Stimulated activated CD4-positive, alpha-beta T cell treated with anti-CD3 and anti-CD28 coated beads, TNF-alpha, amount 100 ng/mL, for 48 hours (primary cell): Measurements from ENCODE around the gene TCOF1.

Experiments used
- DNase-seq, 3 donors: peaks; one replicate each; pipeline ENCODE4 v3.0.0-alpha.2; 2020; ENCODE audit warnings: low read depth in 3 of 3

The TCOF1 gene

DNA sequence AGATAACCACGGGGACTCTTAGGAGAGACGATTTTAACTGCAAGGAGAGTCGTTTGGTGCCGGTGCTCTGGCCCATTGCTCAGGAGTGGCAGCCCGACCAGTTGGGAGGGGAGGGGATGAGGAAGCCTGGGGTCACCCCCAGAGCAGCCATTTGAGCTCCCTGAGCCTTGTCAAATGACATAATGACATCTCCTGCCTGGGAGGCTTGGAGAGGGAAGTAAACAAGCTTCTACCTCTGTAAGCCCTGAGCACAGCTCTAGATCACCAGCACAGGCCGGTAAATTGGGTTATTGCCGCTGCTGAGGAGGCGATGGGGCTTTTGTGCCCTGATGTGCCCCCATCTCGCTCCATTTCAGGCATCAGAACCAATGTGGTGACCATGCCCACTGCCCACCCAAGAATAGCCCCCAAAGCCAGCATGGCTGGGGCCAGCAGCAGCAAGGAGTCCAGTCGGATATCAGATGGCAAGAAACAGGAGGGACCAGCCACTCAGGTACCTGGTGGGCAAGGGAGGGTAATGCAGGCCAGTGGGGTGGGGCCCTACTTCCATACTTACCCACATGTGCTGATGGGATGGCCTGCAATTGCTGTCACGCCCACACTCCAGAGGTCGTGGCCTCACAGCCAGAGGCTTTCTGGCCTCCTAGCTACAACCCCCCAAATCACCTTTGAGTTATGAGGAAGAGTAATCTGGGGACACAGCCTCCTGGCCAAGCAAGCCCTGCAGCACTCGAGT lies 32.2 kb downstream of the TCOF1 start:
- no peak for DNase-seq

DNA sequence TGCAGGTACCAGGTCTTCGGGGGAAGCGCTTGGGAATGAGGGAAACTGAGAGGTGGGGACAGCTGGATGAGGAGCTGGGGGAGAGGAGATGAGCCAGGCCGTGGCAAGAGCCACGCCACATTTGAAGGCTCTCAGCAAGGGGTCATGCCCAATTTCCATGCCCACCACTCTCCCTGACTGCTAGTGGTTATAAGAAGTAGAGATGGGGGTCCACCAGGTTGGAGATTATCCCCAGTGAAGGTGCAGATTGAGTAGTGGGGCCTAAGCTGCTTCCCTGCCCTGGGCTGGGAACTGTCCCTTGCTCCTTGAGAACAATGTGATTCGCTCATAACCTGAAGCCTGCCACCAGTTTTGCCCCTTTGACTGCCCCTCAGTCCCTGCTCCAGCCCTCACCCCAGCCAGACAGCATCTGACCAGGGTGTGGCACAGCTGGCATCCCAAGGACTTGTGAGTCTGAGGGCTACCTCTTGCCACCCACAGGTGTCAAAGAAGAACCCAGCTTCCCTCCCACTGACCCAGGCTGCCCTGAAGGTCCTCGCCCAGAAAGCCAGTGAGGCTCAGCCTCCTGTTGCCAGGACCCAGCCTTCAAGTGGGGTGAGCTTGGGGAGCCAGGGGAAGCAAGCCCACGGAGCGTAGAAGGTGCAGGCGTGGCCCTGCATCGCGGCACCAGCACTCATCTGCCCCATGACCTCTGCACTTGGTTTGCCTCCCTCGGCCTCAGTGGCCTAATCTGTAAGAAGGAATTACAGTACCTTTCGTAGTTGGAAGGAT lies 33.8 kb downstream of the TCOF1 start:
- no peak for DNase-seq

DNA sequence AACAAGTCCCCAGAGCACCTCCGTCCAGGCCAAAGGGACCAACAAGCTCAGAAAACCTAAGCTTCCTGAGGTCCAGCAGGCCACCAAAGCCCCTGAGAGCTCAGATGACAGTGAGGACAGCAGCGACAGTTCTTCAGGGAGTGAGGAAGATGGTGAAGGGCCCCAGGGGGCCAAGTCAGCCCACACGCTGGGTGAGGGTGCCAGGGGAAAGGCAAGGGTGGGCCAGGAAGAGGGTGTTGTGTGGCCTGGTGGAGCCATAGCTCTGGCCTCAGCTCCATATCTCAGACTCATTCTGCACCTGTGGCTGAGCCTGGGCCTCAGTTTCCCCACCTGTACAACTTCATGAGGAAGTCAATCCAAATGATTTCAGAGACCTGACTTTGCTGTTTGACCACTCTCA lies 34.5 kb downstream of the TCOF1 start:
- DNase-seq = no peak

DNA sequence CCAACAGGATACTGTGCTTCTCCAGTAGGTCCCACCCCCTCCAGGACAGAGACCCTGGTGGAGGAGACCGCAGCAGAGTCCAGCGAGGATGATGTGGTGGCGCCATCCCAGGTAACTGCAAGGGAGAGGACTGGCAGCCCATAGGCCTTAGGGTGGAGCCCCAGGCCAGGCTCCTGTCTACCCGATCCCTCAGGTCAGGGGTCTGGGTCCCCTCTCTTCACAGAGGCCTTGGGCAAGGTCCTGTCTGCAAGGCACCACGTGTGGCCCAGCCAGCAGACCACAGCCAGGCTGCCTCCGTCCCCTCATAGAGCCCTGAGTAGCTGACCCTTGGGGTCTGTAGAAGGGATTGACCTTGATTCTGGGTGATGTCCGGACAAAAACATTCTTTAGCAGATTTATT lies 35.2 kb downstream of the TCOF1 start:
- no peak for DNase-seq

DNA sequence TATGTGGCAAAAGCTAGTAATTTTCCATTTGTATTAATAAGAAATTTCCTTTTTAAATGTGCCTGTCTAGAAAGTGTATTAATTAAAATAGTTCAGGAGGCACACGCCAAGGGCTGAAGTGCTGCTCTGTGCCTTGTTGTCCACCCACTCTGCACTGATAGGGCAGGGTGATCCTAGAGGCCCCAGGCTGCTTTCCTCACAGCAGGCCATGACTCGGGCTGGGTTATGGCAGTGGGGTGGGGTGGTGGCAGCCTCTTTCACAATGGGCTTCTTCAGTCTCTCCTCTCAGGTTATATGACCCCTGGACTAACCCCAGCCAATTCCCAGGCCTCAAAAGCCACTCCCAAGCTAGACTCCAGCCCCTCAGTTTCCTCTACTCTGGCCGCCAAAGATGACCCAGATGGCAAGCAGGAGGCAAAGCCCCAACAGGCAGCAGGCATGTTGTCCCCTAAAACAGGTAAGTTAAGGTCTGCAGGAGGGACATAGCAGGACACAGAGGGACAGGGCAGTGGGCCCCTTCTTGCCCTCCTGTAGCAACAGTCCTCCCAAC lies 35.7 kb downstream of the TCOF1 start:
- no peak for DNase-seq

DNA sequence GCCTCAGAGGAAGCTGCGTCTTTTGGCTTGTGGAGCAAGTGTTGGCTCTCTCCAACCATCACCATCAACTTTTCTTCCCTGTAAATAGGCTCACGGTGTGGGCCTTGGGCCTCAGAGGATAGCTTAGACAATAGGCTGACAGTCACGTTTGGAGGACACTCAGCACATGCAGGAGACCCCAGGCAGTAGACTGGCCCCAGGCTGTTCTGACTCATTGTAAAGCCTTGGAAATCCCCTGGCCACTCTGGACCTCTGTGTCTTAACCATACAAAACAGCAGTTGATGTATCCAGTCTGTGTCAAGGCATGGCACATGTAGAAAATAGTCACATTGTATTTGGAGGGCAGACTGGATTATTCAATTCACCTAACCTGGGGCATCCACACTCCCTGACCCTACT lies 36.6 kb downstream of the TCOF1 start:
- DNase-seq = no peak

DNA sequence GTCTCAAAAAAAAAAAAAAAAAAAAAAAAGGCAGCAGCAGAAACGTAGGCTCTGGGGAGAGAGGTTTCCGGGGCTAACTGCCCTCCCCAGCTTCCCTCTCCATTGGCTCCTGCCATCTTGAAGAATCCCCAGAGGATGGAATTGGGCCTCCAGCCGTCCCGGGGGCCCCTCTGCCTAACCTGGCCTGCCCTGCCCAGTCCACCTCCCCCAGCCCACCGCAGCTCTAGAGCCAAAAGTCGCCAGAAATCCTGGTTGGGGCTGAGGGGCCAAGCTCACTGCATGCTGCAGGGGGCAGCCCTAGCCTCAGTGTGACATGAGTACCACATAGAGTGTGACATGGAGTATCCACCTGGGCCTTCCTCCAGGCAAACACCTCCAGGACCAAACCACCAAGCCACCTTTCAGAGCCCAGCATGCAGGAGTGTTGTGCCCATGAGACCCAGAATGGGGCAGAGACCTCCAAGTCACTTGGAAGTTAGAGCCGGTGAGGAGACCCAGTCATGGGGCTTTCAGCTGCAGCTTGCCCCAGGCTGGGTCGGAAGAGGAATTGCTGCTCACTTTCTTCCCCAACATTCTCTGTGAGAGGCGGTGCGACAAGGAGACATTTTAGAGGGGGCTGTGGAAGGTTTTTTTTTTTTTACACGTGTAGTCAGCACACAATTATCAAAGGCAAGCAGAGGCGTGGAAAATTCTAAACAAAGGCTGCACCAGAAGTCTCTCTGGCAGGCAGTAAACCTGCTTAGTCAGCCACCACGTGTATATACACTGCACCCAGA lies 37.6 kb downstream of the TCOF1 start:
- no peak for DNase-seq

DNA sequence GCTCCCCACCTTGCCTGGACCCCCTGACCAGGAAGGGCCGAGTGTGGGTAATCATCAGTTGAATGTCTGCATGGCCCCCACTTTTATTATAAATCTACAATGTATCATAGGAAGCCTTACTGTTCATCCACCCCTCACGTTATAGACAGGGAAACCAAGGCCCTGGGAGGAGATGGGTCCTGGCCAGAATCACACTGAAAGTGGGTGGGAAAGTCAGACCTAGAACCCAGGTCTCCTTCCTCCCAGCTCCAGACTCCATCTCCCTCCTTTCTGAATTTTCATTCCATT lies 38.1 kb downstream of the TCOF1 start:
- no peak for DNase-seq

DNA sequence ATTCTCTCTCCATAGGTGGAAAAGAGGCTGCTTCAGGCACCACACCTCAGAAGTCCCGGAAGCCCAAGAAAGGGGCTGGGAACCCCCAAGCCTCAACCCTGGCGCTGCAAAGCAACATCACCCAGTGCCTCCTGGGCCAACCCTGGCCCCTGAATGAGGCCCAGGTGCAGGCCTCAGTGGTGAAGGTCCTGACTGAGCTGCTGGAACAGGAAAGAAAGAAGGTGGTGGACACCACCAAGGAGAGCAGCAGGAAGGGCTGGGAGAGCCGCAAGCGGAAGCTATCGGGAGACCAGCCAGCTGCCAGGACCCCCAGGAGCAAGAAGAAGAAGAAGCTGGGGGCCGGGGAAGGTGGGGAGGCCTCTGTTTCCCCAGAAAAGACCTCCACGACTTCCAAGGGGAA lies 38.8 kb downstream of the TCOF1 start:
- DNase-seq = no peak

DNA sequence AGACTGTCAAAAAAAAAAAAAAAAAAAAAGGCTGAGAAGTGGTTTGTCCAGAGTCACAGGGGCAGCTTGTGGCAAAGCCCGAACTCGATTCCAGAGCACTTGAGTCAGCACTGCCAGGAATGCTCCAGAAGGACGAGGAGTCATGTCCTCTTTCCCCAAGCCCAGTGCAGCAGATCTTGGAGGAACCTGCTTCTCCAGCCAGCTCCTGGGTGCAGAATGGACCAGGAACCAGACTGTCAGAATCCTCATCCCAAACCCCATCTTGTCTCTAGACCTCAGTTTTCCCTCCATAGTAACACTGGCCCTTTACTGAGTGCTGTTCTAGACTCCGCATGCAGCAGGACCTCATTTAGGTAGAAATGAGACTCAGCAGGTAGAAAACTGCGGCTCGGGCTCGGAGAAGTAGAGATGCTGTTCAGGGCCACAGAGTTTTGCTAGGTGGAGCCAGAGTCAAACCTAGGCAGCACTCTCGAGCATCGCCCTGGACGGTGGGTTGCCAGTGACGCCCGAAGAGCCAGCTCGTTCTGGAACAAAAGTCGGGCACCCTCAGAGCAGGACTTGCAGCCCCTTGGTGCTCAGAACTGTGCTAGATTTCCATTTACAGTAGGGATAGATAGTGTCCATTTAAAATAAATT lies 39.8 kb downstream of the TCOF1 start:
- no peak for DNase-seq

DNA sequence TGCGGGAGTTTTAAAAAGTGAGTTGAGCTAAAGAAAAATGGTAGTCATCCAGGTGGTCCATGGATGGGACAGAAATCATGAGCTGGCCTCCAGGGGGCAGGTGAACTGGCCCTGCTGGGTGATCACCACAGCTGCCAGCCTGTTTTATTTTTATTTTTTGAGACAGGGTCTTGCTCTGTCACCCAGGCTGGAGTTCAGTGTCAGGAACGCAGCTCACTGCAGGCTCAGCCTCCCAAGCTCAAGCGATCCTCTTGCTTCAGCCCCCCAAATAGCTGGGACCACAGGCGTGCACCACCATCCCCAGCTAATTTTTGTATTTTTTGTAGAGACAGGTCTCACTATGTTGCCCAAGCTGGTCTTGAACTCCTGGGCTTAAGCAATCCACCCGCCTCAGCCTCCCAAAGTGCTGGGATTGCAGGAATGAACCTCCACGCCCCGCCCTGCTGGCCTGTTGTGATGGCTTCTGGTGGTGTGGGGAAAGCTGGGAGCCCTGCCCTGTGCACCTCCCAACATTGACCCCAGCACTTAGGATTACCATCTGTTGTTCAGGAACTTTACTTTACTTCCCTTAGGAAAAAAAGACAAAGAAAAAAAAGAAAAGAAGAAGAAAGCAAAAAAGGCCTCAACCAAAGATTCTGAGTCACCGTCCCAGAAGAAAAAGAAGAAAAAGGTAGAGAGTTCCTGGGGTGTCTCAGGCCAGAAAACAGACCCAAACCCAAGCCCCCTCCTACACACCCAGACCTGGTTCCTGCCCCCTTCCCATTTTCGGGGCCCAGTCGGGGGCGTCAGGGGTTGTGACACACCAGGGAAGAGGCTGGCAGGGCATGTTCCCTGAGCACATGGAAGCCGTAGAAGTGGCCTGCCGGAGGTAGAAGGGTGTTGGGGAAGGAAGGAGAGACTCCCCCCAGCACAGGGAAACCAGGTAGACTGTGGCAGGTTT lies 40.6 kb downstream of the TCOF1 start:
- DNase-seq = no peak

DNA sequence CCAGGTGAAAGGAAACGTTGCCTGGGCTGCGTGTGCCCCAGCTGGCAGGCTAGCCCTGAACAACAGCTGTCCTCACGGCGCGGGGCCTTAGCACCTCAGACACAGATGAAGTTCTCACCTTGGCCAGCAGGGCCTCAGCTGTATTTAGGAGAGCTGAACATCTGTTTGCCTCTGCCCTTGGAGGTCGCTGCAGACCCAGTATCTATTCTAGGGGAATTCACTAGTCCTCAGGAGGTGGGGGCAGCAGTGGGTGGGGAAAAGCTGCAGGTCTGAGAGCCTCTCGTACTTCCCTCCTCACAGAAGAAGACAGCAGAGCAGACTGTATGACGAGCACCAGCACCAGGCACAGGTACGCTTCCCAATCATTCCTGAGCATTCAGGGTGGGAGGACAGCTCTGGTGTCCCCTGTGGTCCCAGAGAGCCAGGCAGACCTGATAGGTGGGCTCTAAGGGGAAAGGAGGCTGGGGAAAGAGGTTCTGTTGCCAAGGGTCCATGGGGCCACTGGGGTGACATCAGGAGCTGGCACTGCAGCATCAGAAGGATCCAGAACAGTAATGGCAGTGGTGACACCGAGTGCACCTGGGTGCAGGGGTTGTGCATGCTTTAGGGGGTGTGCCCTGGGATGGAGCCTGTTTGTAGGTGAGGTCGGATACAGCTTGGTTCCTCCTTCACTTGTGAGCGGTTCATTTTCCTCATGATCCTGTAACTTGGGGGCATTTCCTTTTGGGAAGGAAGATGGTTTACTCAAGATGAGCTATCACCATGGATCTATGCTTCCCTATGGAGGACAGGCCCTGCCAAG lies 41.4 kb downstream of the TCOF1 start:
- no peak for DNase-seq

DNA sequence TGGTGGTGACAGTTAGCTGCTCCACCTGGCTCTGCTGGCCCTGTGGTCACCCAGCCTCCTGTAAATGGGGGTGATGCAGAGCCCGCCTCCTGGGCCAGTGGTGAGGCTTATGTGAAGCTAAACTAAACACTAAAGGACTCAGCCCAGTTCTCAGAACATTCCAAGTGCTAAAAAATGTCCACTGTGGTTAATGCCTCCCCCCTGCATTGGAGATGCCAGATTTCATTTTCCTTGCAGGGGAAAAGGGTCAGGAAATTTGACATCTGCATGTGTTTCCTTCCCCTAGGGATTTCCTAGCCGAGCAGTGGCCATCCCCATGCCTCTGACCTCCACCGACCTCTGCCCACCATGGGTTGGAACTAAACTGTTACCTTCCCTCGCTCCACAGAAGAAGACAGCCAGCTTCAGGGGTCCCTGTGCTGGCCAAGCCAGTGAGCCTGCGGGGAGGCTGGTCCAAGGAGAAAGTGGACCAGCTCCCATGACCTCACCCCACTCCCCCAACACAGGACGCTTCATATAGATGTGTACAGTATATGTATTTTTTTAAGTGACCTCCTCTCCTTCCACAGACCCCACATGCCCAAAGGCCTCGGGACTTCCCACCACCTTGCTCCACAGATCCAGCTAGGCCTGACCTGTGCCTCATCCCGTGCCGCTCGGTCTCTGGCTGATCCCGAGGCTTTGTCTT lies 42.2 kb downstream of the TCOF1 start:
- DNase-seq = no peak

DNA sequence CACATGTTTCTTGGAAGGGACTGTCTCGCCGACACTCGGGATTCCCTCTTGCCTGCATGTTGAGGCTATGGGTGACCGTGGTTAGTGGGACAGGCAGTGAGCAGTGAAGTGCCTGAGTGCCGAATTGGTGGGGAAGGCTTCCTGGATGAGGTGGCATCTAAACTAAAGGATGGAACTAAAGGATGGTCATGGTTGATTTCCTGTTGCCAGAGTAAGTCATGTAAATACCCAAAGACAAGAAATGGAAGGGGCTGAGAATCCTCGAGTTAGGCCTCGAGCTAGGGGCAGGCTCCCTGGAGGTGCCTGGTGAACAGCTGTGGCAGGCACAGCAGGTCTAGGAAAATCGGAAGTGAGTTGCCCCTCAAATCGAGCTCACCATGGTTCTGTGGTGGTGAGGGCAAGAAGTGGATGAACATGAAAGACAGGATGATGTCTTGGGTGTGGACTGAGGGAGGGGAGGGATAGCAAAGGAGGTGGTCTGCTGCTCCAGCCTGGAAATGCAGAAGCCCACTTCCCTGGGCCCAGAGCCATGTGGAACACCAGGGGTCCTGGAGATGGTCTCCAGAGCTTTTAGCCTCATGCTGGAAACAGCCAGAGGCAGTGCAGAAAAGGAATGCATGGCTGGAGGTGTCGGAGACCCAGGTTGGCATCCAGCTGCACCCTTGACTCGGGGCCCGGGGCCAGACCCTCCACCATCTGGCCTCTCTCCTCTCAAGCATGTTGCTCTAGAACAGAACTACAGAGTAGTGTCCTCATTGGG lies 43.0 kb downstream of the TCOF1 start:
- DNase-seq = no peak

DNA sequence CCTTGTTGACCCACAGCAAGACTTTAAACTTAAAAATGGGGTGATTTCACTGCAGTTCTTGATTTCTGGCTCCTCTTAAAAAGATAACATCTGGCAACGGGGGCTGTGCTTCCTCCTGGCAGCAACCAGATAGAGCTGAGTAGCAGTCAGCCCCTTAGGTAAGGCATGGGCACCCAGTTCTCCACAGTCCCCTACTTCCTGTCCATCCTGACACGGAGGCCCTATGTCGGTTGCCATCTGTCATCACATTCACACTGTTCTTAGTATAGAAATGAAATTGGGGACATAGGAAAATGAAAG lies 43.5 kb downstream of the TCOF1 start:
- DNase-seq = no peak

DNA sequence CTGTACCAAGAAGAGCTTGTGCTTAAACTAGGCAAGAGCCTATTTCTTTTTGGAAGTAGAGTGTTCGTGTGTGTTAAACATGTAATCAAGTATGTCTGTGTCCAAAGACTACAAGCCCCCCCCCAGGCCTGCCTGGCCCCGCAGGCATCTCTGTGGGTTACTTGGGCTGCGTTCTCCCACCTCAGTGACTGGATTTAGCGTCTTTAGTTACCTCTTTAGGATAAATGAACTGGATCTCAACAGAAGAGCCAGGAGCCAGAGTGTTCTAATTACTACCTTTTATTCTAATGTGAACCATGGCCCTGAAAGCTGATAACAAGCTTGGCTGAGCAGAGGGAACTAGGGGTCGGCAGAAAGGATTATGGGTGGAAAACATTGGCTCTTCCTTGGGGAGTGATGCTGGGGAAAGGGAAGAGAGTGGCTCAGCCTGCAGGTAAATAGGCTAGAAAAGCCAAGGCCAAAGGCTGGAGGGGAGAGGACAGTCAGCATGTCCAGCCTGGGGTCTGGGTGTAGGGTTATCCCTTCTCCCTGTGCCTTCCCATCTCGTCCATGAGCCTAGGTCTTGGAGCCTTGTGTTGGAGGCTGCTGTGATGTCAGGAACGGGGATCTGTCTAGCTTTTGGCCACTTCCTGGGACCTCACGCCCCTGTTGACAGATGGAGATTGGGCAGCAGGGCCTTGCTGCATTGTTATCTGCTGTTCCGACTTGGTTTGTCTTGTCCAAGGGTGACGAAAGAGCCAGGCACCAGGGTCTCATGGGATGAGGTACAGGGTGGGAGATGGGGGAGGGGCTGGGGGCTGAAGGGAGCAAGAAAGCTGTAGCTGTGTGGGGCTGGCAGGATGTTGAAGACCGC lies 44.1 kb downstream of the TCOF1 start:
- DNase-seq = no peak

DNA sequence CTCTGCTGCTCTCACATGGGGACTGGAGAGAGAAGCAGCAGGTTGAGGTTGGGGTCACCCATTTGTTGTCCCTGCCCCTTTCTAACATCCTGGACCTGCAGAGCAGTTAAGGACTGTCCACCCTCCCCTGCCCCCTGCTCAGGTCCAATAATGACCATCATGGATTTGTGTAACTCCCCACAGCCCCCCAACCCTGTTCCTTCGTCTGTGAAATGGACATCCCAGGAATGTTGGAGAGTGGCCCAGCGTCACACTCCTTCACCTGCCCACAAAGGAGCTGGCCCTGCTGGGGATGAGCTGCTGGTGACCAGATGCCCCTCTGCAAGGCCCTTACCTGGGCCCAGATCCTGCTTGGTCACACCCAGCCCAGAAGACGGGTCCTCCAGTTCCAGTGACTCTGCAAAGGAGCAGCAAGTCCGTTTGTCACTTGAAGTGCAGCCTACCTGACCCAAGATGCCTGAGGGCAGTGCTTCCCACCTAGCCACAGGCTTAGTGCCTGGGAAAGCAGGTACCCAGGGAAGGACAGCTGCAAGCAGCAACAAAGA lies 44.8 kb downstream of the TCOF1 start:
- DNase-seq = no peak

DNA sequence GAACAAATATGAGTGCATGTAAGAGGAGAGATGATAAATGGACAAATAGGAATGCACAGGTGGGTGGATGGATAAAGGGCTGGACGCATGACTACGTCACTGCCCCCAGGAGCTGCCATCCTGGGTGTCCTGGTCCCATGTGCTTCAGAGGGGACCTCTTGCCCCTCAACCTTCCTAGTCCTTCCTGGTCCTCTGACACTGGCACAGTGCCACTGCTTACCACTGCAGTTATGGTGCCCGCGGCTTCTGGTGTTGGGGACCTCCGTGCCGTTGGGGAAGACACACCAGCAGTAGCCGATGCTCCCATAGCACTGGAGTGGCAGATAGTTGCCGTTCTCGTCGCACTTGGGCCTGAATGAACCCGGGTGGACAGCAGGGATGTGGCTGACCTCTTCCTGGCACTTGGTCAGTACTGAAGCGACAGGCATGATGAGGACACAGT lies 45.4 kb downstream of the TCOF1 start:
- no peak for DNase-seq
